GM15510 (cell line): ENCODE measurements around the gene ADAMTS2.

Source experiments
- POLR2A ChIP-seq: IDR thresholded peaks from 3 replicates; pipeline ENCODE4 v1.6.1; 2011; ENCODE audit warnings: borderline replicate concordance; ENCODE audit not compliant: insufficient read length; ENCODE audit errors: extremely low read depth

The ADAMTS2 gene

GRCh38 chr5:179214678-179215077 lies 130.6 kb downstream of the ADAMTS2 start:
- no peak for TF ChIP-seq POLR2A

DNA sequence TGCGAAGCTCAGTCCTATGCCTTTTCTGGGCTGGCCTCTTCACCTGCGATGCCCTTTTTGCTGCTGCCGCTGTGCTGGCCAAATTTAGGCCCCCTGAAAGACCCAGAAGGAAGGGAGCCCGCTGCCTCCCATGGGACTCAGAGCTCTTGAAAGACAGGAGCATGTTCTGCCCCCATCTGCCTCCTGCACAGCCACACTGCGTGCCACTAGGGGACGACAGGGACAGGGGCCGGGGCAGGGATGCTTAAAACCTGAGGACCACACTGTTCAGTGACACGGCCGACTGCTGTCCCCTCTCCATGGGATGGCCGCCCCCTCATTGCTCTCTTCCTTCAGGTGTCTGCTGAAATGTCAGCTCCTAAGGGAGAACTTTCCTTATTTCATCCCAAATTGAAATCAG lies 132.4 kb downstream of the ADAMTS2 start:
- TF ChIP-seq POLR2A, result no peak

- no peak for TF ChIP-seq POLR2A
These were observed 133.6 kb downstream of the ADAMTS2 start for GRCh38 chr5:179211631-179212030.

DNA sequence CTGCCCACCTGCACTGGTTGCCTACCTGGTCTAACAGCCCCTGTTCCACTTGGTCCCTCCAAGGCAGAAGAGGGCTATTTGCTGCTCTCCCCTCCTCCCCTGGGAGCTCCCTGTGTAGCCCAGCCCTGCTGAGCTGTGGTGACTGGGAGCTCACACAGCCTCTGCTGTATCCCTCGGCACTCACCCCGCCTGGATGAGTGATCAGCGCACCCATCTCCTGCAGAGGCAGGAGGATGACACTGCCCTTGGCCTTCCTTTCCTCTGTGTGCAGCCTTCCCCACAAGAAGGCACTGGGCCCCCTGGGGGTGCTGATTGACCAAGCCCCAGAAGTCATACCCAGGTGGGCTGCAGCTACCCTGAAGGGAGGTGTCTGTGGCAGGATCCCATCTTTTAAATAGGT lies 134.2 kb downstream of the ADAMTS2 start:
- TF ChIP-seq POLR2A, result no peak

DNA sequence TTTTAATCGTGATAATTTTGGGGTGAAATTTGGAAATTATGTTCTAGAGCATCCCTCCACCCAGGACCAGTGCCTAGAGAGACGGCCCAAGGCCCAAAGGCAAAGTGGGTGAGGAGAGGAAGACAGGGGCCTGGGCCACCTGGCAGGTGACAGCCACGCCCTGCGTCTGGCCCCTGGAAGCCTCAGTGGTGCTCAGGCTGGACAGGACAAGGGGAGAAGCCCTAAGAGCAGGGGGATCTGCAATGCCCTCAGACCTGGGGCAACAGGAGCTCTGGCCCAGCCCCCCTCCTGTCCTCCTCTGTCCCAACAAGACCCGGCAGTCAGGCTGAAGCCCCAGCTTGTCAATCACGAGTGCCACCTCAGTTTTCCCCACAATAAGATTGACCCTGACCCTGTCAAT lies 134.8 kb downstream of the ADAMTS2 start:
- no peak for TF ChIP-seq POLR2A

- no peak for TF ChIP-seq POLR2A
These were observed 135.7 kb downstream of the ADAMTS2 start for GRCh38 chr5:179209359-179210150.

DNA sequence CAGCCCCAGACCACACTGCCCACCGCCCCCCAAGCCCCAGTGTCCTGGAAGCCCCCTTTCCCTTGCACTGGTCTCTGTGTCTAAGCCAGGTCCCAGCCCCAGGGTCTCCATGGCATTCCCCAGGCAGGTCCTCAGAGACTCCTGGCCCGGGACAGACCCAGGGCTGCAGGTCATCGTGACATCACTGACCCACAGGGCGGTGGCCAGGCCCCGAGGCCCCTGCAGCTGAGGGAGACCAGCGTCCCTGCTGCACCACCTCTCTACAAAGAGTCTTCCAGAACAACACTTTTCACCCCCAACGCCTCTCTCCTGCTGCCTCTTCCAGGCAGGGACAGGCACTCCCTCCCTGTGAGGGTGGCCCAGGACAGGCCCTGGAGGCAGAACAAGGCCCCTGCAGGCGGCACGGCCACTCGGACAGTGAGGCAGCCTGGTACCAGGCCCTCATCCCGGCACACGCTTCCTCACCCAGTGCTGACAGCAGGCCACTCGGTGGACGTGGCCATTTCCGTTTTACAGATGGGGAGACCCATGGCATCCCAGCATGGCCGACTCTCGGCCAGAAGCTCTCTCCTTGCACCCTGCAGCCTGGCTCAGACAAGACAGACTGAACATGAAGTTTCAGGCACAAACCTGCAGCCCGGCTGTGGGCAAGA lies 136.4 kb downstream of the ADAMTS2 start:
- TF ChIP-seq POLR2A, result no peak

GRCh38 chr5:179207920-179208705 lies 137.1 kb downstream of the ADAMTS2 start:
- no peak for TF ChIP-seq POLR2A

GRCh38 chr5:179207470-179207869 lies 137.8 kb downstream of the ADAMTS2 start:
- TF ChIP-seq POLR2A, result no peak

GRCh38 chr5:179206366-179206765 lies 138.9 kb downstream of the ADAMTS2 start:
- no peak for TF ChIP-seq POLR2A

DNA sequence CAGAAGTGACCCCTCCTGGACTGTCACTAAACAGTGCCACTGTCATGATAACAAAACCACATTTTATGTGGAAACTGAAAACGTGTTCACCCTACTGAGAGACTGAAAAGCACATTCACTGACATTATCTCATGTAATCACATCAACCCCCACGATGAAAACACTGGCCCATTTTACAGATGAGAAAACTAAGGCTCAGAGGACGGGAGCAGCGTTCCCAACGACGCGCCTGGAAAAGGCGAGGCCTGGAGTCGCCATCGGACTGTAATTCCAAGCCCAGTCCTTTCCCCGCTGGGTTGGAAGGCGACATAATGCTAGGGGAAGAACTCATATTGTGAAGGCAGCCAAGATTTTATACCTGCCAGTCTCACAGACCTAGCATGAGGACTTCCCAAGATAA lies 140.0 kb downstream of the ADAMTS2 start:
- no peak for TF ChIP-seq POLR2A

- TF ChIP-seq POLR2A, result no peak
These were observed 140.7 kb downstream of the ADAMTS2 start for GRCh38 chr5:179204572-179204971.

DNA sequence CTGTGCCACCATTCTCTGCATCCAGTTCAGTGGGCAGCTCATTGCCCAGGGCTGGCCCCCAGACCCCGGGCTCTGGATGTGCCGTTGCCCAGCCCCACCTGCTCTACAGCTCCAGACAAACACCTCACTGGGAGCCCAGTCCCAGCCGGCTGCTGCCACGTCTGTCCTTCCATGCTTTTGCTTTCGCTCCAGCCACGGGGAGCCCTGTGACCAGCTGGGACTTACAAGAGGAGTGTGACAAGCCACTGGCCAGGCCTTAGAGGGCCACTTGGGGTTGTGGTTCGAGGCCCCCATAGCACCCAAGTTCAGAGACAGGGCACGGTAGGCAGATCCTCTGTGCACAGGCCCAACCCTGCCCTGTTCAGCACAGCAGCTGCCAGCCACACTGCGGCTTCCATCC lies 142.0 kb downstream of the ADAMTS2 start:
- TF ChIP-seq POLR2A, result no peak

- TF ChIP-seq POLR2A, result no peak
These were observed 143.3 kb downstream of the ADAMTS2 start for GRCh38 chr5:179201986-179202385.

DNA sequence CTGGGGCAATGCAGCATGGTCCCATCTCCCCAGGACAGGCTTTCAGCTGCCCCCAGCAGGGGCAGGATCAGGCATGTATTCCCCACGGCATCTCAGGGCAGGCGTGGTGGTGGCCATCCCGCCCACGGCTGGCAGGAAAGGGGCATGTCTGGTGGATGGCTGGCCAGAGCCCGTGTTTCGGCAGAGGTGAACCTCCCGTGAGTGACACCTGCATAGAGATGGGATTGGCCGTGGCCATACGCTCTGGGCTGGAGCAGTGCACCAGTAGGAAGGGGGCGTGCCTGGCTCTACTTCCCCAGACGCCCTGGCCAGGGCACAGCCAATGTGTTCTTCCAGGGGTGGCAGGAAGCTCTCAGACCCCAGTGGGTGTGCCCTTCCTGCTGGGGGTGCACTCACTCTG lies 146.0 kb downstream of the ADAMTS2 start:
- no peak for TF ChIP-seq POLR2A

GRCh38 chr5:179198825-179199224 lies 146.4 kb downstream of the ADAMTS2 start:
- no peak for TF ChIP-seq POLR2A

DNA sequence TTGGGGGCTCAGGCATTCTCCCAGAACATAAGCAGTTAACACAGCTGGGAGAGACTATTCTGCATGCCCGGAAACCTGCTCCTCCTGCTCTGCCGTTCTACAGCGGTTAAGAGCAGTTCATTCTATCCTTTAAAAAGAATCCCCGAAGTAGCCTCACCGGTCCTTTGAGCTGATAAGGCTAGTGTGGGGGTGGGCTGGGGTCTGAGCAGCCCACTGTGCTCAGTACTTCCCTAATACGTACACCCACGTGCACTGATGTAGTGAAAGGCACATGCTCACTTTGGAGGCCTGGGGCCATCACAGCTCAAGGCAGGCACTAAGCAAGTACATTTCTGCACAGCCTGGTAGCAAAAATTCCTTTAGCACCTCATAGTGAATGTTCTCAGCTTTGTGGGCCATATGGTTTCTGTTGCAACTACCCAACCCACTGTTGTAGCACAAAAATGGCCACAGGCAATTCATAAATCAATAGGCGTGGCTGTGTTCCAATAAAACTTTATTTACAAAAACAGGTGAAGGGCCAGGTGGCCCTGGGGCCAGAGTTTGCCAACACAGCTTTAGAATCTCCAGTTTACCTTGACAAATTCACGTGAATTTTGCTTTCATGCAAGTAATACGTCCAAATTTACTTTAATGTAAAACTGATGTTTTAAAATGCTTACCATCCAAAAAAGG lies 148.7 kb downstream of the ADAMTS2 start:
- TF ChIP-seq POLR2A, result no peak
